HepG2 (cell line): Measurements from ENCODE around the gene JAK1. TPM values are rescaled to one million over a fixed set of nuclear protein-coding genes. Genes with fewer than 3 reads are reported as not detected.
A peak's percentile ranks its signal among the peaks of the same experiment; 100 is the strongest.

Experiments used
- FOXA1 ChIP-seq, 2 experiments: fragments of 450-650 bp in 1 of 2; sonication (generic) in 1 of 2; formaldehyde crosslinking in 1 of 2; IDR thresholded peaks; 2 replicates each; pipeline versions ENCODE4 v1.4.0 to v1.6.1; 2016 to 2020; ENCODE audit warnings: missing genetic modification reagents in 1 of 2
- GTF2F1 ChIP-seq: fragments of 150-350 bp; IDR thresholded peaks from 2 replicates; pipeline ENCODE4 v1.6.1; 2014; ENCODE audit warnings: low read length
- HBP1 ChIP-seq: IDR thresholded peaks from 2 replicates; pipeline ENCODE4 v1.6.1; 2016; ENCODE audit warnings: low read depth, control low read depth
- KIAA2018 ChIP-seq: sonication (generic); formaldehyde crosslinking; IDR thresholded peaks from 2 replicates; pipeline ENCODE4 v1.5.0; 2020; ENCODE audit warnings: mild to moderate bottlenecking, missing genetic modification reagents, borderline replicate concordance
- REL ChIP-seq: sonication (generic); formaldehyde crosslinking; conservative IDR thresholded peaks from 2 replicates; pipeline ENCODE4 v1.8.0; 2022; ENCODE audit warnings: mild to moderate bottlenecking, missing genetic modification reagents, moderate library complexity
- TBX2 ChIP-seq: sonication (generic); formaldehyde crosslinking; IDR thresholded peaks from 2 replicates; pipeline ENCODE4 v1.5.0; 2020; ENCODE audit warnings: missing genetic modification reagents, mild to moderate bottlenecking, borderline replicate concordance
- ZNF761 ChIP-seq: sonication (generic); formaldehyde crosslinking; conservative IDR thresholded peaks from 2 replicates; pipeline ENCODE4 v1.4.0; 2020; ENCODE audit warnings: mild to moderate bottlenecking, missing genetic modification reagents
- polyA plus RNA-seq, 8 experiments: library from polyadenylated mRNA; depleted of rRNA in 3 of 8; stranded (reverse) in 7 of 8; unstranded in 1 of 8; fragments of >200 nt; fragmentation: Illumina TruSeq in 4 of 8; extraction: Trizol in 4 of 8; gene quantifications; 2 replicates each; pipeline versions ENCODE4 v1.2.1 to v1.2.3, GENCODE V29; 2011 to 2016; ENCODE audit warnings: low read depth in 4 of 8, missing spikeins in 1 of 8, mixed read lengths in 1 of 8; ENCODE audit not compliant: insufficient read depth in 1 of 8
- total RNA-seq, 5 experiments: library from RNA; depleted of rRNA; stranded (reverse); fragments of >200 nt; fragmentation: Illumina TruSeq; extraction: Trizol; gene quantifications; 2 replicates each; pipeline ENCODE4 v1.2.3, GENCODE V29; 2016; ENCODE audit warnings: low read depth in 1 of 5
- TF ChIP-seq, protein P1 (sequence below): sonication (generic); formaldehyde crosslinking; IDR thresholded peaks from 2 replicates; pipeline ENCODE4; 2020; ENCODE audit warnings: missing genetic modification reagents, mild to moderate bottlenecking, borderline replicate concordance
- TF ChIP-seq, protein P2 (sequence below): fragments of 450-650 bp; IDR thresholded peaks from 2 replicates; pipeline ENCODE4 v1.6.1; 2017
- TF ChIP-seq, protein P3 (sequence below): IDR thresholded peaks from 2 replicates; pipeline ENCODE4 v1.6.1; 2016; ENCODE audit warnings: control low read depth

The JAK1 gene
- total and polyA plus RNA-seq, 2 of the 13 experiments (the other 11 are each of a cell fraction or from before 2014, with no cell fraction given): 23.9 to 42.4 TPM

DNA sequence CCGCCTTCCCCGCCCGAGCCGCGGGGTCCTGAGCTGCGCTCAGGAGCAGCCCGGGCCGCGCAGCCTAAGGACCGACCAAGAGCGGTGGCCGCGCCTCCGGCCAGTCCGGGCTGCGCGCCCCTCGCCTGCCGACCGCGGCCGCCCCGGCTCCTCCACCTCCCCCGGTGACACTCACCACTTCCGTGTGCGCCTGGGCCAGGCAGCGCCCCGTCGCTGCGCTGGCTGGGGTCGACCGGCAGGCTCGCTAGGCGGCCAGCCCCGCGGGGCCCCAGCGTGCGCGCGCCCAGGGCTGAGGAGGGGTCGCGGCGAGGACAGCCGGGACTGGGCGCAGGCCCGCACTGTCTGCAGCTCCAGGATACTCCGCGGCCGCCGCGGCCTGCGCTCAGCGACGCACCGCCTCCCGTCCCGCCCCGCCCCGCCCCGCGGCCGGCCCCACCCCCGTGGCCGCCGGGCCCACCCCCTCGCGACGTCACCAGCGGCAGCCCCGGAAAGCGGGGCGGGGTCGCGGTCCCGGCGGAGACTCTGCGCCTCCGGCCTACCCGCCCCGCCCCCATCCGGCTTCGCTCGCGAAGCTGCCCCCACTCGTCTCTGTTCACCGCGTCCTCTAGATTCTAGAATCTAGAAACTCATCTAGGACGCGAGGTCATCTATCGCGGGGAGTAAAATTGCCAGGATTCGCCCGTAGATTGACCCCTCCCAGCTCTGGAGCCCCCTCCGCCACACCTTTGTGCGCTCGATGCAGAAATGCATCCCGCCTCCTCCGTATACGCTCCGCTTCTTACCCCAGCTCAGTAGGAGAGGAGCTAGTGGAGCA lies at the start of gene JAK1 (continued):
- TF ChIP-seq, protein P1, sequence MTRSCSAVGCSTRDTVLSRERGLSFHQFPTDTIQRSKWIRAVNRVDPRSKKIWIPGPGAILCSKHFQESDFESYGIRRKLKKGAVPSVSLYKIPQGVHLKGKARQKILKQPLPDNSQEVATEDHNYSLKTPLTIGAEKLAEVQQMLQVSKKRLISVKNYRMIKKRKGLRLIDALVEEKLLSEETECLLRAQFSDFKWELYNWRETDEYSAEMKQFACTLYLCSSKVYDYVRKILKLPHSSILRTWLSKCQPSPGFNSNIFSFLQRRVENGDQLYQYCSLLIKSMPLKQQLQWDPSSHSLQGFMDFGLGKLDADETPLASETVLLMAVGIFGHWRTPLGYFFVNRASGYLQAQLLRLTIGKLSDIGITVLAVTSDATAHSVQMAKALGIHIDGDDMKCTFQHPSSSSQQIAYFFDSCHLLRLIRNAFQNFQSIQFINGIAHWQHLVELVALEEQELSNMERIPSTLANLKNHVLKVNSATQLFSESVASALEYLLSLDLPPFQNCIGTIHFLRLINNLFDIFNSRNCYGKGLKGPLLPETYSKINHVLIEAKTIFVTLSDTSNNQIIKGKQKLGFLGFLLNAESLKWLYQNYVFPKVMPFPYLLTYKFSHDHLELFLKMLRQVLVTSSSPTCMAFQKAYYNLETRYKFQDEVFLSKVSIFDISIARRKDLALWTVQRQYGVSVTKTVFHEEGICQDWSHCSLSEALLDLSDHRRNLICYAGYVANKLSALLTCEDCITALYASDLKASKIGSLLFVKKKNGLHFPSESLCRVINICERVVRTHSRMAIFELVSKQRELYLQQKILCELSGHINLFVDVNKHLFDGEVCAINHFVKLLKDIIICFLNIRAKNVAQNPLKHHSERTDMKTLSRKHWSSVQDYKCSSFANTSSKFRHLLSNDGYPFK: no peak
- TF ChIP-seq HBP1 (CRISPR knock-in tag): 0 out of 2 replicates have a peak, but pooled peaks have one; percentile 36
- TF ChIP-seq TBX2: no peak
- TF ChIP-seq, protein P2, sequence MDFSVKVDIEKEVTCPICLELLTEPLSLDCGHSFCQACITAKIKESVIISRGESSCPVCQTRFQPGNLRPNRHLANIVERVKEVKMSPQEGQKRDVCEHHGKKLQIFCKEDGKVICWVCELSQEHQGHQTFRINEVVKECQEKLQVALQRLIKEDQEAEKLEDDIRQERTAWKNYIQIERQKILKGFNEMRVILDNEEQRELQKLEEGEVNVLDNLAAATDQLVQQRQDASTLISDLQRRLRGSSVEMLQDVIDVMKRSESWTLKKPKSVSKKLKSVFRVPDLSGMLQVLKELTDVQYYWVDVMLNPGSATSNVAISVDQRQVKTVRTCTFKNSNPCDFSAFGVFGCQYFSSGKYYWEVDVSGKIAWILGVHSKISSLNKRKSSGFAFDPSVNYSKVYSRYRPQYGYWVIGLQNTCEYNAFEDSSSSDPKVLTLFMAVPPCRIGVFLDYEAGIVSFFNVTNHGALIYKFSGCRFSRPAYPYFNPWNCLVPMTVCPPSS: no peak
- TF ChIP-seq, protein P3, sequence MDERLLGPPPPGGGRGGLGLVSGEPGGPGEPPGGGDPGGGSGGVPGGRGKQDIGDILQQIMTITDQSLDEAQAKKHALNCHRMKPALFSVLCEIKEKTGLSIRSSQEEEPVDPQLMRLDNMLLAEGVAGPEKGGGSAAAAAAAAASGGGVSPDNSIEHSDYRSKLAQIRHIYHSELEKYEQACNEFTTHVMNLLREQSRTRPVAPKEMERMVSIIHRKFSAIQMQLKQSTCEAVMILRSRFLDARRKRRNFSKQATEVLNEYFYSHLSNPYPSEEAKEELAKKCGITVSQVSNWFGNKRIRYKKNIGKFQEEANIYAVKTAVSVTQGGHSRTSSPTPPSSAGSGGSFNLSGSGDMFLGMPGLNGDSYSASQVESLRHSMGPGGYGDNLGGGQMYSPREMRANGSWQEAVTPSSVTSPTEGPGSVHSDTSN (CRISPR knock-in tag): no peak
- no peak for TF ChIP-seq KIAA2018 (CRISPR knock-in tag)
- TF ChIP-seq GTF2F1: no peak
- 0 out of 2 replicates have a peak, but pooled peaks have one; percentile 7 for TF ChIP-seq REL (CRISPR knock-in tag)
- TF ChIP-seq ZNF761 (CRISPR knock-in tag): peak; percentile 80
- no peak for TF ChIP-seq FOXA1 (IDR thresholded peaks at IDR 0.05)
- no peak for TF ChIP-seq FOXA1 (CRISPR knock-in tag; IDR thresholded peaks at IDR 0.05)
